ENCODE data around the gene NEO1. TPM values are rescaled to one million over a fixed set of nuclear protein-coding genes. Genes with fewer than 3 reads are reported as not detected.
A peak's percentile ranks its signal among the peaks of the same experiment; 100 is the strongest.

The NEO1 gene
- total and polyA plus RNA-seq, 2 of the 13 experiments (the other 11 are each of a cell fraction or from before 2014, with no cell fraction given): 8.4 to 11.0 TPM

GRCh38 chr15:73051807-73052652 is at the start of gene NEO1 (continued):
- TF ChIP-seq KIAA2018 (CRISPR knock-in tag; IDR thresholded peaks at IDR 0.05; ENCODE audit: borderline replicate concordance): no peak
- no peak for TF ChIP-seq ZBTB8A (CRISPR knock-in tag; IDR thresholded peaks at IDR 0.05; ENCODE audit: borderline replicate concordance, low read depth)
- TF ChIP-seq ZNF12 (CRISPR knock-in tag; IDR thresholded peaks at IDR 0.05): no peak
- no peak for TF ChIP-seq ZKSCAN1 (IDR thresholded peaks at IDR 0.05; ENCODE audit: low read length)
- TF ChIP-seq, protein P1, sequence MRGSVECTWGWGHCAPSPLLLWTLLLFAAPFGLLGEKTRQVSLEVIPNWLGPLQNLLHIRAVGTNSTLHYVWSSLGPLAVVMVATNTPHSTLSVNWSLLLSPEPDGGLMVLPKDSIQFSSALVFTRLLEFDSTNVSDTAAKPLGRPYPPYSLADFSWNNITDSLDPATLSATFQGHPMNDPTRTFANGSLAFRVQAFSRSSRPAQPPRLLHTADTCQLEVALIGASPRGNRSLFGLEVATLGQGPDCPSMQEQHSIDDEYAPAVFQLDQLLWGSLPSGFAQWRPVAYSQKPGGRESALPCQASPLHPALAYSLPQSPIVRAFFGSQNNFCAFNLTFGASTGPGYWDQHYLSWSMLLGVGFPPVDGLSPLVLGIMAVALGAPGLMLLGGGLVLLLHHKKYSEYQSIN (CRISPR knock-in tag; IDR thresholded peaks at IDR 0.05; ENCODE audit: borderline replicate concordance): no peak
- peak; percentile 54; the same call in 1 of the 2 replicates for TF ChIP-seq ARNT2 (CRISPR knock-in tag; IDR thresholded peaks at IDR 0.05; ENCODE audit: low read depth)
- TF ChIP-seq CHD4 (IDR thresholded peaks at IDR 0.05; ENCODE audit: borderline replicate concordance, low read length): no peak
- TF ChIP-seq HOXA9 (CRISPR knock-in tag; IDR thresholded peaks at IDR 0.05; ENCODE audit: borderline replicate concordance): no peak
- no peak for TF ChIP-seq MBNL3 (CRISPR knock-in tag; conservative IDR thresholded peaks at IDR 0.05)
- no peak for TF ChIP-seq GZF1 (CRISPR knock-in tag; IDR thresholded peaks at IDR 0.05)
- TF ChIP-seq, protein P2, sequence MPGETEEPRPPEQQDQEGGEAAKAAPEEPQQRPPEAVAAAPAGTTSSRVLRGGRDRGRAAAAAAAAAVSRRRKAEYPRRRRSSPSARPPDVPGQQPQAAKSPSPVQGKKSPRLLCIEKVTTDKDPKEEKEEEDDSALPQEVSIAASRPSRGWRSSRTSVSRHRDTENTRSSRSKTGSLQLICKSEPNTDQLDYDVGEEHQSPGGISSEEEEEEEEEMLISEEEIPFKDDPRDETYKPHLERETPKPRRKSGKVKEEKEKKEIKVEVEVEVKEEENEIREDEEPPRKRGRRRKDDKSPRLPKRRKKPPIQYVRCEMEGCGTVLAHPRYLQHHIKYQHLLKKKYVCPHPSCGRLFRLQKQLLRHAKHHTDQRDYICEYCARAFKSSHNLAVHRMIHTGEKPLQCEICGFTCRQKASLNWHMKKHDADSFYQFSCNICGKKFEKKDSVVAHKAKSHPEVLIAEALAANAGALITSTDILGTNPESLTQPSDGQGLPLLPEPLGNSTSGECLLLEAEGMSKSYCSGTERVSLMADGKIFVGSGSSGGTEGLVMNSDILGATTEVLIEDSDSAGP (CRISPR knock-in tag; IDR thresholded peaks at IDR 0.05; ENCODE audit: borderline replicate concordance): peak; percentile 72; the same call in 1 of the 2 replicates
- TF ChIP-seq ZNF101 (CRISPR knock-in tag; IDR thresholded peaks at IDR 0.05; ENCODE audit: borderline replicate concordance, low read depth): no peak
- no peak for TF ChIP-seq BATF2 (CRISPR knock-in tag; IDR thresholded peaks at IDR 0.05)
- TF ChIP-seq ZNF792 (CRISPR knock-in tag; IDR thresholded peaks at IDR 0.05): 0 out of 2 replicates have a peak, but pooled peaks have one; percentile 23
- TF ChIP-seq ZNF33A (CRISPR knock-in tag; IDR thresholded peaks at IDR 0.05; ENCODE audit: borderline replicate concordance): no peak
- TF ChIP-seq BORCS8-MEF2B (CRISPR knock-in tag; IDR thresholded peaks at IDR 0.05): peak; percentile 42
- TF ChIP-seq ZNF431 (CRISPR knock-in tag; IDR thresholded peaks at IDR 0.05; ENCODE audit: borderline replicate concordance, low read depth): no peak
